Activated CD4-positive, CD25-positive, alpha-beta regulatory T cell treated with anti-CD3 and anti-CD28 coated beads, Interleukin-2, amount 50 U/mL, for 24 hours (primary cell): ENCODE measurements around the gene NKX1-2.

Source experiments
- ATAC-seq, 2 donors: fragments of 150-1000 bp; cut with Tn5 transposase; one replicate each; pipeline ENCODE4 v1.10.0; 2021; ENCODE audit warnings: mild to moderate bottlenecking in 1 of 2, moderate library complexity in 1 of 2

The NKX1-2 gene

DNA sequence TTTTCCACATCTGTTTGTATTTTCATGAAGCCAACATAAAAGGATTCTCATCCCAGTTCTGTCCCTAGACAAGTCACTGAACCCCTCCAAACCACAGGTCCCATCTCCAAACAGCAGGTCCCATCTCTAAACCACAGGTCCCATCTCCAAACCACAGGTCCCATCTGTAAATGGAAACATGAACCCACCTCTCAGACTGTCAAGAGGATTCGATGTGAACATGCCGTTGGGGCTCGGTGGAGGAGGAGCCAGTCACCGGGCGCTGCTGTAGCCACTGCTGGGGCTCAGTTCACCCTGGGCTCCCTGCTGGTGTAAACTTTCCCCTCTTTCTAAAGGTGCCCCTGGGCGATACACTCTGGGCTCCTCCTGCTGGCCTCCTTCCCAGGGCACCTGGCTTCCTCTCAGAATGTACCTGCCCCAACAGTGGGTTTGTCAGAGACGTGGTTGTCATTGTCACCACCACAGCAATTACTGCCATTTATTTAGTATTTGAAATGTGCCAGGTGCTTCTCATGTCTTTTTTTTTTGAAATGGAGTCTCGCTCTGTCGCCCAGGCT is 24.8 kb upstream of the NKX1-2 start:
- ATAC-seq, result no peak

DNA sequence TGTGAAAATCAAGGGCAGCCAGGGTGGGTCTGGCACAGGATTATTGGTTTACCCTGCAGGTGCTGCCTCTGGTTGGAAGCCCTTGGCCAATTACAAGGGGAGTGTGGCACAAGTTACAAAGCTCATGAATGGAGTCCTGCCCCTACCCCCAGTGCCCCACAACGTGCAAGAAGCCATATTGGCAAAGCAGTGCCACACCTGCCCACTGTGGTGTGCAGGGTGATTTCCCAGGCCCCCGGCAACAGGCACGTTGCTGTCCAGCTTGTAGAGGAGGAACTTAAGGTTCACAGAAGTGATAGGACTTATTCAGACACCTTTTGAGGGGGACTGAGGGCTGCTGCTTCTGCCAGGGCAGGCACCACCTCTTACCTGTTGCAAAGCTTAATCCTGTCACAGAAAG is 23.2 kb upstream of the NKX1-2 start:
- ATAC-seq, result no peak

DNA sequence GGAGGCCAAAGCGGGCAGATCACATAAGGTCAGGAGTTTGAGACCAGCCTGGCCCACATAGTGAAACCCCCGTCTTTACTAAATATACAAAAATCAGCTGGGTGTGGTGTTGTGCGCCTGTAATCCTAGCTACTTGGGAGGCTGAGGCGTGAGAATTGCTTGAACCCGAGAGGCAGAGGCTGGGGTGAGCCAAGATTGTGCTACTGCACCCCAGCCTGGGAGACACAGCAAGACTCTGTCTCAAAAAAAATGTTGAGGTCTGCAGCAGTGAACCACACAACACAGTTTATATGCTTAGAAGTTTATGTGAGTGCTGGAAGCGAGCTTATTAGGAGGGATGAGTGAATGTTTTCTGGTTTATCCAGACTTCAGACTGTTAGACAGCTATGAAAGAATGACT is 22.2 kb upstream of the NKX1-2 start:
- no peak for ATAC-seq

DNA sequence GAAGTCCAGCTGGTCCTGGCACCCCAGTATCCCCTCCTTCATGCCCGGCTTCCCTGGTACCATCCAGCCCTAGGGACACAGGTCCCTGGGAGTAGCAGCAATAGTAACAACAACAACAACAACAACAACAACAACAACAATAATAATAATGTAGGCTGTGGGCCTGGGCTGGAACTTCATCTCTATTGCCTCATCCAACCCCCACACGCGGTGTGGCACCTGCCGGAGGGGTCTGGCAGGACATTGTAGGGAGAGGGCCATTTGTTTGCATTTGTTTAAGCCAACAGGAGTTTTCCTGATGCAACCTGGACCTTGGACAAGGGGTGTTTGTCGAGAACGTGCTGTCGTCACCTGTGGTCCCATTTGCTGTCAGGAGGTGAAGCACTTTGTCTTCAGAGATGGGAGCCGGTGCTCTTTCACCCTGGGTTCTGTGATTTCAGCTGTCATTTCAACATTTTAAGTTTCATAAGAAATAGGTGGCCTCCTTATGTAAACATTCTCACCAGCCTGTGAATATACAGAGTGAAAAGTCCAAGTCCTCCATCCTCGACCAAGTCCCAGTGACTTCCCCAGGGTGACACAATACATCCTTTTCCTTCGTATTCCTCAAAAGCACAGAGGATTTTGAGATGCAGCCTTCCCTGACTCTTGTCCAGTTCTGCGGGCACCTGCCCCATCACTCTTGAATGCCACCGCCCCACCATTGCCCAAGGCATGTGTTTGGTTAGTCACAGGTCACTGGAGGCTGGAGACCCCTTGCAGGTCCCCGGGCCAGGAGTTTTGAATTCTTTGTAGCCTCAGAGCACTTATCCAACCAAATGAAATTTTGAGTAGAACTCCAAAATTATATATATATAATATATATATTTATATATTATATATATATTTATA is 21.0 kb upstream of the NKX1-2 start:
- no peak for ATAC-seq

DNA sequence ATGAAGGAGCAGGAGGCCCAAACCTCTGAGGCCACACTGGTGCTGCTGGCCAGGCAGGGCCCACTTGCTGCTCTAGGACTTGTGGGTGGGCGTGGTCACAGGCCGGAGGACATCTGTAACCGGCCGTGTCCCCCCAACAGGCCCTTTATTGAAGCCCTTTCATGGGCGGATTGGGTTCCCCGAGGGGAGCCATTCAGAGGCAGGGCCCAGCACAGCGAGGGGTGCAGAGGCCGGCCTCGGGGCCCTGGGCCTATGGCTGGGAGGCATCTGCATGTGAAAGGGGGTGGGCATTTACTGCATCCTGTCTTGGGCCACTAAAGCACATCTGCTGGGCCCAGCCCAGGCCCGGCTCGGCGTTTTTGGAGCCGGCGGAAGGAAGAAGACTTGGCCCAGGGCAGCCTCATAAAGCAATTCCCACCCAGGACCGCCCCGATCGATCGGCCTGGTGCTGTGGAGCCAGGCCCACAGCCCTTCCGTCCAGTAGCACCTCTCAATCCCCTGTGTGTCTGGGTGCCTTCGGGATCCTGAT is 20.2 kb upstream of the NKX1-2 start:
- no peak for ATAC-seq

DNA sequence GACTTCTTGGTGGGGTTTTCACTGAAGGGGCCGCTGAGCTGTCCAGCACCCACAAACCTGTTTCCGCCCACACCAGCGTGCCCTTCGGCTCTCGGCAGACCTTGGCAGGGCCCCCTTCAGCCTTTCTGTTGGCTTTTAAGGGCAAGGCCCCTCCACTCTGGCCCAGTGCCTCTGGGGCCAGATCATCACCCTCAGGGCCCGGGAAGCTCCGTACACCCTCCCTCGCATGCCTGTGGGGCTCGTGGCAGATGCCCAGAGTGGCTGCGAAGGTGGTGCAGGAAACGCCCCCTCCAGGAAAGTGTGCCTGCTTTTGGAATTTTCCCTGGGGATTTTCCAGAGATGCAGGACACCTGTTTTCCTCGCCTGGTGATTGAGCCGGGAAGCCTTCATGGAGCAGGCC is 18.8 kb upstream of the NKX1-2 start:
- no peak for ATAC-seq

DNA sequence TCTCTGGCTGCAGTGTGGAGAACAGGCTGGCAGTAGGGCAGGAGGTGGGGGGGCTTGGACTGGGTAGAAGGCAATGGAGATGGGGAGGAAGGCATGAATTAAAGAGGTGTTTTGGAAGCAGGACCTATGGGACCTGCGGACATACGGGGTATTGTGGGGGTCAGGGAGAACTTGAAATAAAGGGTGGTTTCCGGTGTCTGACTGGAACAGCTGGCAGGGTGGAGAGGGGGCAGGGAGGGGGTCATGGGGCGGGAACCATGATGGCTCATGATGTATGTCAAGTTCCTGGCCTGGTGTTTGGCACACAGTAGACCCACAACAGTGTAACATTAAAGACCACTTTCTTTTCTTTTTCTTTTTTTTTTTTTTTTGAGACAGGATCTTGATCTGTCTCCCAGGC is 17.3 kb upstream of the NKX1-2 start:
- no peak for ATAC-seq

DNA sequence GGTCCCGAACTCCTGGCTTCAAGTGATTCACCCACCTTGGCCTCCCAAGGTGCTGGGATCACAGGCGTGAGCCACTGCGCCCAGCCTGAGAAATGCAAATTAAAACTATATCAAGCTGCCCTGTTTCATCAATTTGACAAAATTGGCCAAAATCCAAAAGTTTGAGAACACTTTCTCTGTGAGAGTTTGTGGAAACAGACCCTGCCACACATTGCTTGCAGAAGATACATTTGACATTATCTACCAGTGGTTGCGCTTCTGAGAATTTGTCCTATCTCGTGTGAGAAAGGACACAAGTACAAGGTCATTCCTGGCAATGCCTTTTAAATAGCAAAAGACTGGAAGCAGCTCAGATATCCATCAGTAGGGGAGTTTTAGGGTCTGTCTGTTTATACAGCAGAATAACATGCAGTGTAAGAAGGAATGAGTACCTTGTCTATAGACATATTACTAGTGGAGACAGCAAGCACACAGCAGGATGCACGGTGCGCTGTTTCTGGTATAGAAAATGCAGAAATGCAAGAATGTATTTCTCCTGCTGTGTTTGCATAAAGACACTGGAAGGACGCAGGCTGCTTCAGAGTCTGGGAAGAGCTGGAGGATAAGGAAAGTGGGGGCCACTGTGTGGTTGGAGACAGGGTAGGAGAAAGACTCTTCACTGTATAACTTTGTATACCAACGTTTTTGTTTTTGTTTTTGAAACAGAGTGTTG is 16.1 kb upstream of the NKX1-2 start:
- ATAC-seq, result no peak

DNA sequence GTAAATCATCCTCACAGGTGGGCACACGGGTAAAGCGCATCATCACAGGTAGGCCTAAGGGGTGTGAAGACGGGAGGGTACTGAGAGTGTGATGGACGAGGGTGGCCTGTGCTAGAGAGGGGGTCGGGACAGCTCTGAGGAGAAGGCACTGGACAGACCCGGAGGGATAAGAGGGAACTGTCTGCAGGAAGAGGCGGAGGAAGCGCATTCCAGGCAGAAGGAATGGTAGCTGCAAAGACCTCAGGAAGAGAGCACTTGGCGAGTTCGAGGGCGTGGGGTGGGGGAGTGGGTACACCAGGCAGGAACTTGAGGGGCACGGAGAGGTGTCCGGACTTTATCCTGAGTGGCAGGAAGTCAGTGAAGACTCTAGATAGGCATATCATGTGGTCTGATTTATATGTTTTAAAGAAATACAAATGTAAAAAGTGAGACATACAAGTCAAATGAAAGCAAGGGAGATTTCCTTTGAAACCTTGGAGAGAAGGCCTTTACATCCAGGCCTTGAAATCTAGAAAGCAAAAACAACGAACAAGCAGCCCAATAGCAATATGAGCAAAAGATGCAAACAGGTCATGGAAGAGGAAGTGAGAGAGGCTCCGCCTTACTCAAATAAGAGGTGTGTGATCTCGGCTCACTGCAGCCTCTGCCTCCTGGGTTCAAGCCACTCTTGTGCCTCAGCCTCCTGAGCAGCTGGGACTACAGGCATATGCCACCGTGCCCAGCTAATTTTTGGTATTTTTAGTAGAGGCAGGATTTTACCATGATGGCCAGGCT is 15.4 kb upstream of the NKX1-2 start:
- ATAC-seq, result no peak

DNA sequence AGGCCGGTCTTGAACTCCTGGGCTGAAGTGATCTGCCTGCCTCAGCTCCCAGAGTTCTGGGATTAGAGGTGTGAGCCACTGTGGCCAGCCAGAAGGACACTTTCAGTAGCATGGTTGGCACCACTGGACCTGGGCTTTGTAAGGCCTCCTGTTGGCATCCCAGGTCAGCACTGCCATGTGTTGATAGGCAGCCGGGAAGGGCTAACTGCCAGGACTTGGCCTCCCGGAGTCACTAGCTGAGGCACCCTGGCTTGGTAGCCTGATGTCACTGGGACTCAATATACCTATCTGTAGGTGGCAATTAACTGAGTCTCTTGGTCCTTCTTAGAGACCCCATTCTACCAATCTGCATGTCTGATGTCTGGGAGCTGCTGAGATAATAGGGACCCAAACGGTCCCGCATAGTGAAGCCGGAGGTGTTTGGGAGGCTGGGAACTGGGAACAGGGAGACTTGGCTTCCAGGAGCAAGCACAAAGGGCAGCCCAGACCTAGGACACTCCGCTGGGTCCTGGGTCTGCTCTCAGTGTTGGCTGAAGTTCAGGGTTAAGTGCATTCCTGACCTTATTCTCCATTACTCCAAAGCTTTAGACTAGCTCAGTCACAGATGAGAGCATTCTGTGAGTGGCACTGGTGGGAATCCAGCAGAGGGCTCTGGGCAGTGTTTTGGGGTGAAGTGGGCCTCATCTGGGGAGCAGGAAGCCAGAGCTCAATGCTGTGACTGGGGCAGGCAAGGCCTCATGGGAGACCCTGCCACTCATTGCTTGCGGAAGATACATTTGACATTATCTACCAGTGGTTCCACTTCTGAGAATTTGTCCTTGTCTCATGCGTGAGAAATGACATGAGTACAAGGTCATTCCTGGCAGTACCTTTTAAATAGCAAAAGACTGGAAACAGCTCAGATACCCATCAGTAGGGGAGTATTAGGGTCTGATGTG is 14.5 kb upstream of the NKX1-2 start:
- no peak for ATAC-seq

DNA sequence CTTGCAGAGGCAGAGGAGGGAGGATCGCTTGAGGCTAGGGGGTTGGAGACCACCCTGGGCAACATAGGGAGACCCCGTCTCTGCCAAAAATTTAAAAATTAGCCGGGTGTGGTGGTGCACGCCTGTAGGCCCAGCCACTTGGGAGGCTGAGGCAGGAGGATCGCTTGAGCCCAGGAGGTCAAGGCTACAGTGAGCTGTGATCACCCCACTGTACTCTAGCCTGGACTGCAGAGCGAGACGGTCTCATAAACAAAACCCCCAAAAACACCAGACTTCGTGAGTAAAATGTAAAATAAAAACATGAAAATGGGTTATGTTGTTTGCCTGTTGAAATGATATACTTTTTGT is 12.5 kb upstream of the NKX1-2 start:
- ATAC-seq, result no peak

DNA sequence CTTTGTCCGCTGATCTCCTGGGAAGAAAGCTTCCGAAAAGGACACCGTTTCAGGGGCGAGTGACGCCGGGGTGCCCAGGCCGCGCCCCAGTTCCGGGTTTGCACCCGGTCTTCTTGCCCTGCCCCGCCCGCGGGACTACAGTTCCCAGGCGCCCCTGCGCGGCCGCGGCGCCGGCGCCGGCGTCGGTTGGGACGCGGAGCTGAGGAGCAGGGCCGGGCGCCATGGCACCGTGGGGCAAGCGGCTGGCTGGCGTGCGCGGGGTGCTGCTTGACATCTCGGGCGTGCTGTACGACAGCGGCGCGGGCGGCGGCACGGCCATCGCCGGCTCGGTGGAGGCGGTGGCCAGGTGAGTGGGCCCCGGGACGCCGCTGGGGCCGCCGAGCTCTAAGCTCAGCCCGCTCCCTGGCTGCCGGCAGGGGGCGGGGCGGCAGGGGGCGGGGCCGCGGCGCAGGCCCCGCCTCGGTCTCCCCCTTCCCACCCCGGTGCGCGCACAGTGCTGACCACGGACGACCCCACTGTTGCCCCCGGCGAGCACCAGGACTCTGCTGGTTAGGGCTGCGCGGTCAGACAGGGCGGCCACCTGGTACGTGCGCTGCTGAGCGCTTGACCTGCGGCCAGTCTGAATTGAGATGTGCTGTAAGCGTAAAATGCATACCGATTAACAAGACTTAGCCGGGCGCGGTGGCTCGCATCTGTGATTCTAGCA is 12.0 kb upstream of the NKX1-2 start, which contains the start of gene LHPP:
Gene LHPP (plus strand): TSS at position 182 of the 706 bp plus-strand sequence. CDS start 40 bp downstream, at position 222.
- ATAC-seq, result peak; percentile 99

DNA sequence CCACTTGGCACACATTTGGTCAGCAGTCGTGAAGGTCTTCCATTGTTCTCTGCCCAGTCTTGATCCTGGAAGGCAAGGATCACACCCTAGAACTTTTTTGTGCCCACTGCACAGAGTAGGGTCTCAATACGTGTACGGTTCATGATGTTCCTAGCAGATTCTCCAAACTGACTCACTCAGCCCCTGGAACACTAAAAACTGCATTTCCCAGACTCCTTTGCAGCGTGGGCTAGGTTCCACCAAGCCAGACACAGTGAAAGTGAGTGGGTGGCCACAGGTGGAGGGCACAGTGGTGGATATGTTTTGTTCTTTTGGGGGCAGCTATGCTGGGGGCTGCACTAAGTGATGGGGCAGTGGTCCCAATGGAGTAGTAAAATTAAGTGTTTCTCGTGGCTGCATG is 10.3 kb upstream of the NKX1-2 start:
- no peak for ATAC-seq

DNA sequence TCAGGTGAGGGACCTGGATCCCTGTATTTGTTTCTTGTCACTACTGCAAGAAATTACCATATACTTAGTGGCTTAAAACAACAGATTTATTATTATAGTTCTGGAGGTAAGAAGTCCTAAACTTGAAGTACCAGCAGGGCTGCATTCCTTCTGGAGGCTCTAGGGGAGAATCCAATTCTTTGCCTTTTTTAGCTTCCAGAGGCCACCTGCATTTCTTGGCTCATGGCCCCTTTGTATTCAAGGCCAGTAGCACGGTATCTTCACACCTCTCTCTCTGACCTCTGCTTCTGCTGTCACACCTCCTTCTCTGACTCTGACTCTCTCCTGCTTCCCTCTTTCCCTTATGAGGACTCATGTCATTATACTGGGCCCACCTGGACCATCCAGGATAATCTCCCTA is 9.6 kb upstream of the NKX1-2 start:
- ATAC-seq, result no peak

DNA sequence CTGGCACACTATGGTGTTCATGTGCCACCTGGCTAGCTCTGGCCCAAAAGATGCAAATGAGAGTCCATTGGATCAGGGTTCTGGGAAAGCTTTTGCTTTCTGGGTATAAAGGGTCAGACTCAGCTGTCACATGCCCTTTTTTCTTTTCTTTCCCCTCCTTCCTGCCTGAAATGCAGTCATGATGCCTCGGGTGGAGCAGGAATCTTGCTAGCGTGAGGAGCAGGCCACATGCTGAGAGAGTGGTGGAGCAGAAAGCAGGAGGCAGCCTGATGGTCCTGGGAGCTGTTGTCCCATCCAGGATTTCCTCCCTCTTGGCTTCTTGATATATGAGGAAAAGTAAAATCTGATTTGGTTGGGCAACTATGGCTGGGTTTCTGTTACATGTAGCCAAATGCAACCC is 9.1 kb upstream of the NKX1-2 start:
- ATAC-seq, result no peak

DNA sequence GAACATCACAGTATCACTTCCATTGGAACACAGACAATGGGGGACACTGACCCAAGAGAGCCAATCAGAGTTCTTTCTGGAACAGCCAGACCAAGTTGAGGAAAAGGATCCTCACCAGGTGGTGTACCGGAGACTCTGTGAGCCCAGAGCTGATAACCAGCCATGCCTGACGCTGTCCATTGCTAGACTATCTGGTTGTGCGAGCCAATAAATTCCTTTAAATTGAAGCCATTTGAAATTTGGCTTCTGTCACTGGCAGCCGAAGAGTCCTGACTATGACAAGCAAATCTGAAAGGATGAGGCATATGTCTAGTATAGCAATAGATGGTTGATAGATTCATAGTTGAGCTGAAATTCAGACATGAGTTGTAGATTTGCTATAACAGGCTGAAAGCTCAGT is 8.6 kb upstream of the NKX1-2 start:
- ATAC-seq, result no peak

DNA sequence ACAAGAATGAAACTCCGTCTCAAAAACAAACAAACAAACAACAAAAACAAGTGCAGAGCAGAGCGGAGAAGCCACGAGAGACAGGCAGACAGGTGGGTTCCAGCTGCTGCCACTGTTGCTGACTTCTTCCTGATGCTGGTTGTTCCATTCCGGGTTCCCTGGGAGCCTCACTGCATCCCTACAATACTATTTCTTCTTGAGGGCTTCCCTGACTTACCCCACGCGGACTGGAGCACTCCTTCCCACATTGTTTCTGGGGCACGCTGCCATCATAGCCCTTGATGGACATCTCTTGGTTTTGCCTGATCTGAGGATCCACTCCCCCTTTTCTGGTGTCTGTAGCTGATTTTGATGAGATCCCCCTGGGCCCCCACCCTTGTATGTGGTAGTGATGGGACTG is 5.6 kb upstream of the NKX1-2 start:
- no peak for ATAC-seq

DNA sequence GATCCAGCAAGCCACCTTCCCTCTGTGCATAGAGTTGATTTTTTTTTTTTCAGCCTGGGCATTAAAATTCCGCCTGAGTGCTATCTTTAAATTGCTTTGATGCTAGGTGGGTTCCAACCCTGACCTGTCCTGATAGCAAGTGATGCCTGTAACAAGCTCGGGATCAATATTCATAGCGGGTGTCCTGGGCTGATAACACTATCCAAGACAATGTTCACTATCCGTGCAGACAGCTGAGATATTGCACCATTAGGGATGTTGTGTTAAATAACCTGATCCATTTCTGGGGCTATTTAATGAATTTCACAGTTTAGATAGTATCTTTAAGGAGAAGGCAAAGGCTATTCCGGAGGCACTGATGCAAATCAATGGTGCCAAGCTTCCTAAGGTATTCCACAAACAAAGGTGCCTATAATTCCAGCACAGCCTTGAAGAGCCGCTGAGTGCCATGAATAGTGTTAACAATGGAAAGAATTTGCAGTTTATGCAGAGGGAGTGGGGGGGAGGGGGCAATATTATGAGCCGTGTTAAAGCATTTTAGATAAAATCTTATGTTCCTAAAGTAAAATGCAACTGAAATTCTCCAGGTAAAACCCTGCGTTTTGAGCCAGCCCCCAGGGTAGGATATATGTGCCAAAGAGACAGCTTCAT is 4.2 kb upstream of the NKX1-2 start:
- no peak for ATAC-seq

DNA sequence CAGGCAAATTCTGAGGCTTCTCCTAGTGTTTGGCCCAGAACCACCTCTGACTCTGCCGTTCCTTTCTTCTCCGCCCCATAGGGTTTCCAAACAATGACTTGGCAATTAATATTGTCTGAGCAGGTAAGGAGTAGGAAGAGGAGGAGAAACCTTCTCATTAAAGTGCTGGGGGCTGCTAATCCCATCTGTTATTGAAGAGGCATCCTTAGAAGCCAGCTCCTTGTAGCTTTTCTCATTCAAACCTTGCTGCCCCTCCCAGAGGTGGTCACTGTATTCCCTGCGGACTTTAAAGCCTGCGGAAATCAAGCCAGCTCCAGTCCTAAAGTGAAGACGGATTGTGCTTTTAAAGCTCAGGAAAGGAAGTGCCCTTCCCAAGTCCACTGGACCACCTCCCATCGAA is 1.4 kb upstream of the NKX1-2 start:
- no peak for ATAC-seq

DNA sequence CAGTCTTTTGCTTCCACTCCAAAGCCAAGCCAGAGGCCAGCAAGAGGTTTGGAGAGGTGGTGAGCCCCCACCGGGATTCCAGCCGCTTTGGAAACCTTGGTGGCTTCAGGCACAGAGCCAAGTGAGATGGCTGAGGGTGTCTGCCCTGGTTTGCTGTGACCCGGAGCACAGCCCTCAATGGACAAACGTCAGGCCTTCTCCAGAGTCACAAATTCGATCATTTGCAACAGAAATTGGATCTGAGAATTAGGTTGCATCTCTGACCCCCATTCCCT is 885 bp upstream of the NKX1-2 start:
- no peak for ATAC-seq
